SK-N-MC (cell line): ENCODE measurements around the gene KRT76.

Source experiments
- DNase-seq: peaks from one replicate; pipeline ENCODE4 v3.0.0-alpha.2; 2011; ENCODE audit warnings: low read depth, low spot score
- H3K27ac ChIP-seq: fragments of 200-600 bp; sonication (generic); 2 replicates; pipeline ENCODE4 v1.5.1; 2016; ENCODE audit warnings: mixed run types
- H3K36me3 ChIP-seq: fragments of 200-600 bp; sonication (generic); 2 replicates; pipeline ENCODE4 v1.6.1; 2017; ENCODE audit warnings: antibody characterized with exemption, low read length, mixed read lengths; ENCODE audit not compliant: insufficient read depth
- H3K4me3 ChIP-seq: fragments of 200-600 bp; sonication (generic); 2 replicates; pipeline ENCODE4 v1.5.1; 2016
- H3K9ac ChIP-seq: fragments of 200-600 bp; sonication (generic); 2 replicates; pipeline ENCODE4 v1.8.0; 2017; ENCODE audit warnings: mixed run types, mixed read lengths; ENCODE audit not compliant: insufficient read length
- H3K9me3 ChIP-seq: fragments of 200-600 bp; sonication (generic); 2 replicates; pipeline ENCODE4 v1.6.1; 2017; ENCODE audit warnings: low read depth, mild to moderate bottlenecking, antibody characterized with exemption, low read length, moderate library complexity, mixed read lengths
- EZH2 ChIP-seq: fragments of 200-600 bp; sonication (generic); IDR thresholded peaks from one replicate; pipeline ENCODE4 v1.6.1; 2017; ENCODE audit warnings: antibody characterized with exemption
- FOXP2 ChIP-seq: optimal IDR thresholded peaks from 2 replicates; pipeline ENCODE3; 2011; ENCODE audit warnings: mild to moderate bottlenecking, moderate library complexity; ENCODE audit not compliant: insufficient read depth; ENCODE audit errors: extremely low read length, control extremely low read depth
- POLR2AphosphoS5 ChIP-seq: IDR thresholded peaks from 2 replicates; pipeline ENCODE4 v1.6.1; 2012; ENCODE audit warnings: mild to moderate bottlenecking, low read depth, low read length, borderline replicate concordance

The KRT76 gene

DNA sequence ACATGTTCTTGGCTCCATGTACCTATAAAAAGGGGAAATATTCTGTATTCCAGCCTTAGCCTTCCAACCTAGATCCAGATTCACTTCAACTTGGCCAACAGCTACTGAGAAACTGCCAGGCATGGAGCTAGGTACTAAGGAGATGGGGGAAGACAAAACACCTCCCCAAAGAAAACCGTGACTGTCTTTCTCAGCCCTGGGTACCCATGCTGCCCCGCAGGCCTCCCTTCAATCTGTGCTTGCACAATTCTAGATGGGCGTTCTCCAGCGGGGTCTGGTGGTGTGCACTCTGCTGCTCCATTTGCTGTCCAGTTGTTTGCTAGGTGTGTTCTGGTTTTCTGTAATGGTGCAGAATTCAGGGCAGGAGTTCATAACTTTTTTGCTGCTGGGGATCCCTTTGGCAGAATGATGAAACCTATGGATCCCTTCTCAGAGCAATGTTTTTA is 37.6 kb upstream of the KRT76 start:
- DNase-seq, result no peak
- no peaks in the 10 kb centered on the region for H3K9me3 ChIP-seq
- no peaks in the 10 kb centered on the region for H3K36me3 ChIP-seq
- H3K9ac ChIP-seq, result no peak overlapping the region
- TF ChIP-seq POLR2AphosphoS5 (no peak), FOXP2 (no peak)
- H3K27ac ChIP-seq, result no peak overlapping the region
- no peak overlapping the region for H3K4me3 ChIP-seq

DNA sequence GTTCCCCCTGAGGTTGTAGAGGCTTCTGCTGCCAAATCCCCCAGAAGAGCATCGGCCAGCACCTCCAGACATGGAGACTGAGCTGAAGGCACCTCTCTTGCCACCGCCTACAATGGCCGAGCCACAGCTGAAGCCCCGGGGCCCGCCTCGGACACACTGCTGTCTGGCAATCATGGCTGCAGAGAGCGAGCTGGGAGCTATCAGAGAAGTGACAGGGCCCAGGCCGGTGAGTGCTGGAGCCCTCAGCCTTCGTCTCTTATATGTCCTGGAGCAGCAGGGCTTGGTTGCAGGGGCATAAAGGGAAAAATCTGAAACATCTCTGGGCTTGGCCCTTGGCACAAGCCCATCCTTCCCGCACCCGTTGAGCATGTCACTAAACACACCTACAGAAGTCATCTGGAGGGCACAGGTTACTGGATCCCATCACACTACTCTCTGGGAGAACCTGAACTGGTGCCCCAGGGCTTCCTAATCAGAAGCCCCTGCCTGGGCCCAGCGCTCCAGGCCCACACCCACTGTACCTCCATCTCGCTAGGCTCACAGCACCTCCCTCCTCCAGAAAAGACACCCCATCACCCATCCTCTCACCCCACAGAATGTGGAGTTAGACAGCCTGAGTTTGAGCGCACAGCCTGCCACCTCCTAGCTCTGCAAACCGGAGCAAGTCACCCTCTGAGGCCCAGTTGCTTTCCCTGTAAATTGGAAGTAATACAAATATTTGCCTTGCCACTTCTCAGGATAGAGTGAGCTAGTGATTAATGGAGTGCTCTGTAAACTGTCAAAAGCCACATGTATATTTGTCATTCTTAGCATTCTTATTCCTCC is 37.0 kb upstream of the KRT76 start, which contains the start of gene KRT4:
KRT4 (minus strand) TSS at position 232 of the 825 bp plus-strand sequence; CDS start at position 174, 58 bp downstream.
- no peak for DNase-seq
- no peak within 1 kb of the TSS for H3K27ac ChIP-seq
- TF ChIP-seq POLR2AphosphoS5, result no peak
- no peak for TF ChIP-seq FOXP2
- no peak for TF ChIP-seq EZH2

DNA sequence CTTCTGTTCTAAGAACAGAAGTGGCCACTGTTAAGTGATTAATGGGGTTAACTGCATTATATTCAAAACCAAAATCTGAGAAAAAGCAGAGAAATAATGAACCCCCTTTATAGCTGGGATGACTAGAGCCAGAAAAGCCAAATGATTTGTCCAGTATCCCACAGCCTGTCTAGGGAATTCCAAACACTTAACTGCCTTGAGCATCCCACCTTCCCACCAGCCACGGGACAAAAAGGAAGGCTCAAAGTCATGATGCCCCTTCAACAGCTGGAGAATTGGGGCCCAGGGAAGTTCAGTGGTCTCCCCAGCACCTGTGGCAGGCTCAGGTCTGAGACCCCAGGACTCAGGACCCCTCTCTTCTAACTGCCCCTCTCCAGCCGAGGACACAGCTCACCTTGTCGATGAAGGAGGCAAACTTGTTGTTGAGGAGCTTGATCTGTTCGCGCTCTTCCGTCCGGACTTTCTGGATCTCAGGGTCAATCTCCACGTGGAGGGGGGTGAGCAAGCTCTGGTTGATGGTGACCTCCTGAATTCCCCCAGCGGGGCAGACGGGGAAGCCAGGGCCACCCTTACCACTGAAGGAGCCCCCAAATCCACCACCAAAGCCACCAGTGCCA is 36.2 kb upstream of the KRT76 start:
- H3K9ac ChIP-seq, result no peak overlapping the region
- no peak overlapping the region for H3K27ac ChIP-seq
- H3K4me3 ChIP-seq, result no peak overlapping the region
- no peak for DNase-seq
- H3K36me3 ChIP-seq, result no peaks in the 10 kb centered on the region
- H3K9me3 ChIP-seq, result no peaks in the 10 kb centered on the region
- TF ChIP-seq FOXP2 (no peak), EZH2 (no peak), POLR2AphosphoS5 (no peak)

More for the DNA sequence above, 37.0 kb upstream of the KRT76 start, which contains the start of gene KRT4:
- no peaks in the 10 kb centered on the region for H3K9me3 ChIP-seq
- no peak within 1 kb of the TSS for H3K9ac ChIP-seq
- no peaks in the 10 kb centered on the region for H3K36me3 ChIP-seq
- no peak within 1 kb of the TSS for H3K4me3 ChIP-seq

DNA sequence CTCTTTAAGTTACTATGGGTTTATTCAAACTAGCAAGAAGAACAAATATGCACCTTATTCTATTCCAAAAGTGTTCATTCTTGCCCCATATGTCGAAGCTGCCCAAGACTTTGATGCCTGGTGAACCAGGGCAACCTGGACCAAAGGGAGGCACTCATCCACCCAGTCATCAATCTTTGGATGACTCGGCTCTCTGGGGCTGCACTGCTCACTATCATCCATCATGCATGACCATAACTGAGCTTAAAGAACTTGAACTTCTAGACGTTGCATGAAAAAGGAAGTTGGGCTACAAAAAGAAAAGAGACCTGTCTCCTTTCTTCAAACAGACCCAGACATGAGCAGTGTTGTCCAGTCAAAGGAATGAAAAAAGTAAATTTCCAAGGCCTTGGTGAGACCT is 35.6 kb upstream of the KRT76 start:
- no peaks in the 10 kb centered on the region for H3K9me3 ChIP-seq
- no peak for TF ChIP-seq FOXP2
- no peak for TF ChIP-seq EZH2
- no peak for TF ChIP-seq POLR2AphosphoS5
- H3K27ac ChIP-seq, result no peak overlapping the region
- H3K36me3 ChIP-seq, result no peaks in the 10 kb centered on the region
- no peak overlapping the region for H3K9ac ChIP-seq
- DNase-seq, result no peak
- H3K4me3 ChIP-seq, result no peak overlapping the region

DNA sequence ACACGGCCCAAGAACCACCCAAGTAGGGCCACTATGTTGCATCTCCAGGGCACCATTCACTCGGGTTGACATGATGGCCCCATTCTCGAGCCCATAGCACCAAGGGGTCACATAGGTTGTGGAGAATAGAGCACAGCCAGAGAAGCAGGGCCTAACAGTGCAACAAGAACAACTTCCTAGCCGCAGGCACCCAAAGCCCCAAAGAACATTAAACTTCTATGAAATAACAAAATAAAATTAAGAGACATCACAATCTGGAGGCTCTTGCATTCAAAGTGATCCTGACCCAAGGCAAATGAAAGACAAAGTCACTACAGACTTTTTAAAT is 34.9 kb upstream of the KRT76 start:
- no peaks in the 10 kb centered on the region for H3K36me3 ChIP-seq
- no peak for DNase-seq
- H3K4me3 ChIP-seq, result no peak overlapping the region

DNA sequence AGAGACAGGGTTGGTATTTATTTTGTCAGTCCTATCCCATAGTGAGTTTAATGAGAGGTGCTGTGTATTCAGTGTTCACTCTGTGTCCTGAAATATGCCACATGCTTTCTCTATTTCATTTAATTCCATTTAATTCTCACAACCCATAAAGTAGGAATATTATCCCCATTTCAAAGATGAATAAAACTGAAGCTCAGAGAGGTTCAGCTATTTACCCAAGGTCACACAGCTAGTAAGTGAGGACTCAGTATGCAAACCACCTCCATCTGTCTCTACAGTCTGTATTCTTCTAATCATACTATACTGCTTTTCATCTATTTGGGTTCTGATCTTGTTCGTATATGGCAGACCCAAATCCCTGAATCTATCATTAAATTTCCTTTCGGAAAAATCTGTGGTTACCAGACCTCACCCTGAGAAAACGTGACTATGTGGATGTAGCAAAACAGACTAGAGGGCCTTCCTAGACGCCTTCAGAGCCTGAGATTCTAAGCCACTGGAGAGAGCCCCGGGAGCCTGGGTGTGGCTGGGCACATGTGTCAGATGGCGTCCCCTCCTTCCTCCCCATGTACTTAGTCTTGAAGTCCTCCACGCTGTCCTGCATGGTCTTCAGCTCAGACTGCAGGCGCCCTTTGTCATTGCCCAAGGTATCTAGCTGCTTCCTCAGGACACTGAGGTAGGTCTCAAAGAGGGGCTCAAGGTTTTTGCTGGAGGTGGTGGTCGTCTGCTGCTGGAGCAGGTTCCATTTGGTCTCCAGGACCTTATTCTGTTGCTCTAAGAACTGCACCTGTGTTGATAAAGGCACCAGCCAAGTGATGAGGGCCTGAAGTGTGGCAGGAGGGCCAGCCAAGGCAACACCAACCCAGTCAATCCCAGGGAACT is 34.3 kb upstream of the KRT76 start:
- no peak for DNase-seq
- no peaks in the 10 kb centered on the region for H3K9me3 ChIP-seq
- no peaks in the 10 kb centered on the region for H3K36me3 ChIP-seq
- no peak for TF ChIP-seq POLR2AphosphoS5
- TF ChIP-seq FOXP2, result no peak
- no peak for TF ChIP-seq EZH2
- no peak overlapping the region for H3K27ac ChIP-seq
- no peak overlapping the region for H3K9ac ChIP-seq
- no peak overlapping the region for H3K4me3 ChIP-seq

More for the DNA sequence above, 34.9 kb upstream of the KRT76 start:
- Histone ChIP-seq H3K27ac (no peak overlapping the region), H3K9ac (no peak overlapping the region), H3K9me3 (no peaks in the 10 kb centered on the region)
- TF ChIP-seq POLR2AphosphoS5 (no peak), EZH2 (no peak), FOXP2 (no peak)

DNA sequence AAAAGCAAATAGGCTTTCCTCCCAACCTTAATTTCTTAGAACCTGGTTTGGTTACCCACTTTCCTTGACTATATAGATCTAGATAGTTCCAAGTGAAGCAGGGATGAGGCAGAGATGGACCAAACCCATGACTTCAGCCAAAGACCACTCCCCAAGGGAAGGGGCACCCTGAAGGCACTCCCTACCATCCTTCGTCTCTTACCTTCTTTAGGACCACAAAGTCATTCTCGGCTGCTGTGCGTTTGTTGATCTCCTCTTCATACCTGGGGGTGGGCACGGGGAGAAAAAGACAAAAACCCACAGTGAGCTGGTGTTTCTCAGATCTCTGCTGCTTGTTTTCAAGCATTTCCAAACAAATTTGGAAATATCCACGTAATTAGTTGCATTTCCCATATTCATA is 33.4 kb upstream of the KRT76 start:
- no peak for DNase-seq
- Histone ChIP-seq H3K36me3 (no peaks in the 10 kb centered on the region), H3K9me3 (no peaks in the 10 kb centered on the region), H3K9ac (no peak overlapping the region), H3K27ac (no peak overlapping the region), H3K4me3 (no peak overlapping the region)
- no peak for TF ChIP-seq EZH2
- TF ChIP-seq POLR2AphosphoS5, result no peak
- TF ChIP-seq FOXP2, result no peak

DNA sequence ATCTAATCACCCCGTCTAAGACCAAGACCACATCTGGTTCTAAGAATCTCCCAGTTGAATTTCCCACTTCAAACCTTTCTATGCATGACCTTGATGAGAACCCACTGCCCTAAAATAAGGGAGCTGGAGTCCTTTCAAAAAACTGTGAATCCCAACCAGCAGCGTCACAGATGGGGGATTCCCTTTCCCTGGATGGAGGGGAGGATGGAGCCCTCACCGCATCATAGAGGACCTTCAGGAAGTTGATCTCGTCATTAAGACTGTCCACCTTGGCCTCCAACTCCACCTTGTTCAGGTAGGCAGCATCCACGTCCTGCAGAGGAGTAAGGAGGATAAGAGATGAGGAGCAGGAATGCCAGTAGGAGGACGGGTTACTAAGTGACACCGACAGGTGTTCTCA is 32.0 kb upstream of the KRT76 start:
- Histone ChIP-seq H3K27ac (no peak overlapping the region), H3K4me3 (no peak overlapping the region), H3K36me3 (no peaks in the 10 kb centered on the region), H3K9me3 (no peaks in the 10 kb centered on the region), H3K9ac (no peak overlapping the region)
- DNase-seq, result no peak
- no peak for TF ChIP-seq POLR2AphosphoS5
- TF ChIP-seq EZH2, result no peak
- TF ChIP-seq FOXP2, result no peak
